GM18507 (cell line): ENCODE measurements around the gene UBA5.
"Not testable (repeated sequence)": the region's sequence is repeated elsewhere in the genome, so short reads cannot be mapped to it uniquely, and the experiment has no call there.

ENCODE experiments used
- DNase-seq: peaks from one replicate; pipeline ENCODE4 v3.0.0; 2011; ENCODE audit warnings: low read depth; ENCODE audit not compliant: insufficient read length; ENCODE audit errors: extremely low spot score
- FAIRE-seq: peaks from 2 replicates; lab custom pipeline; 2011; peaks lifted over from hg19 to GRCh38; lab: Jason Lieb, UNC

The UBA5 gene

GRCh38 chr3:132660052-132660810, at the start of gene UBA5:
Gene UBA5 (plus strand): TSS chr3:132660329. CDS start chr3:132660538, 209 bp downstream.
- FAIRE-seq, result peak; percentile 75

GRCh38 chr3:132615301-132615700, 44.8 kb upstream of the UBA5 start:
- FAIRE-seq, DNase-seq: not testable (repeated sequence)

More at GRCh38 chr3:132660052-132660810, at the start of gene UBA5:
- peak; percentile 67 for DNase-seq

GRCh38 chr3:132615881-132616280, 44.2 kb upstream of the UBA5 start:
- FAIRE-seq, result no peak
- DNase-seq, result no peak

GRCh38 chr3:132616780-132617179, 43.3 kb upstream of the UBA5 start:
- DNase-seq (no peak), FAIRE-seq (no peak)

GRCh38 chr3:132622148-132622547, 38.0 kb upstream of the UBA5 start:
- no peak for FAIRE-seq
- DNase-seq, result no peak

GRCh38 chr3:132622761-132623160, 37.4 kb upstream of the UBA5 start:
- FAIRE-seq, result peak; percentile 5
- no peak for DNase-seq

GRCh38 chr3:132623646-132624045, 36.5 kb upstream of the UBA5 start:
- DNase-seq, result no peak
- FAIRE-seq, result no peak

- DNase-seq, result no peak
- FAIRE-seq, result no peak
Observed at GRCh38 chr3:132624790-132625189, 35.3 kb upstream of the UBA5 start.

- FAIRE-seq (peak; percentile 64), DNase-seq (peak; percentile 7)
Observed at GRCh38 chr3:132625613-132626012, 34.5 kb upstream of the UBA5 start.

GRCh38 chr3:132626955-132627354, 33.2 kb upstream of the UBA5 start:
- DNase-seq (no peak), FAIRE-seq (no peak)

GRCh38 chr3:132628157-132628556, 32.0 kb upstream of the UBA5 start:
- FAIRE-seq (no peak), DNase-seq (no peak)

- DNase-seq (no peak), FAIRE-seq (no peak)
Observed at GRCh38 chr3:132629928-132630327, 30.2 kb upstream of the UBA5 start.

- DNase-seq, result no peak
- no peak for FAIRE-seq
Observed at GRCh38 chr3:132630612-132631011, 29.5 kb upstream of the UBA5 start.

- no peak for FAIRE-seq
- DNase-seq, result no peak
Observed at GRCh38 chr3:132635052-132635451, 25.1 kb upstream of the UBA5 start.

- FAIRE-seq (no peak), DNase-seq (no peak)
Observed at GRCh38 chr3:132637590-132637989, 22.5 kb upstream of the UBA5 start.

- FAIRE-seq (no peak), DNase-seq (no peak)
Observed at GRCh38 chr3:132638706-132639105, 21.4 kb upstream of the UBA5 start.

GRCh38 chr3:132641427-132641826, 18.7 kb upstream of the UBA5 start:
- not testable (repeated sequence) for DNase-seq, FAIRE-seq

GRCh38 chr3:132641837-132642538, 18.1 kb upstream of the UBA5 start:
- FAIRE-seq (peak; percentile 72), DNase-seq (peak; percentile 35)

- FAIRE-seq (no peak), DNase-seq (no peak)
Observed at GRCh38 chr3:132642539-132642847, 17.6 kb upstream of the UBA5 start.

GRCh38 chr3:132643366-132643765, 16.8 kb upstream of the UBA5 start:
- no peak for DNase-seq
- no peak for FAIRE-seq

- FAIRE-seq (no peak), DNase-seq (no peak)
Observed at GRCh38 chr3:132645058-132645457, 15.1 kb upstream of the UBA5 start.
